HUES6 (cell line): ENCODE results near the gene MDFIC.
A peak's percentile ranks its signal among the peaks of the same experiment; 100 is the strongest.

Source experiments
- H3K27ac ChIP-seq: 2 replicates; pipeline ENCODE4 v1.7.0; 2013; ENCODE audit warnings: low read depth, mild to moderate bottlenecking, low read length, inconsistent platforms
- H3K27me3 ChIP-seq: 2 replicates; pipeline ENCODE4 v1.6.1; 2013; ENCODE audit warnings: low read length; ENCODE audit not compliant: control insufficient read depth, insufficient read depth
- H3K36me3 ChIP-seq: 2 replicates; pipeline ENCODE4 v1.6.1; 2013; ENCODE audit warnings: low read length; ENCODE audit not compliant: control insufficient read depth, insufficient read depth
- H3K4me1 ChIP-seq: 2 replicates; pipeline ENCODE4 v1.6.1; 2013; ENCODE audit warnings: low read length; ENCODE audit not compliant: control insufficient read depth, insufficient read depth
- H3K4me3 ChIP-seq: 2 replicates; pipeline ENCODE4 v1.5.1; 2013; ENCODE audit warnings: low read depth, low read length
- H3K9ac ChIP-seq: one replicate; pipeline ENCODE4 v1.6.1; 2013; ENCODE audit warnings: mild to moderate bottlenecking, low read length
- H3K9me3 ChIP-seq: 2 replicates; pipeline ENCODE4 v1.6.1; 2013; ENCODE audit warnings: low read depth, low read length; ENCODE audit not compliant: control insufficient read depth, insufficient read depth

Gene MDFIC

GRCh38 chr7:114903131-114903530, 18.8 kb upstream of the MDFIC start:
- Histone ChIP-seq H3K27ac (no peak overlapping the region), H3K4me1 (no peaks in the 10 kb centered on the region), H3K9ac (no peak overlapping the region), H3K27me3 (no peaks in the 10 kb centered on the region), H3K36me3 (no peaks in the 10 kb centered on the region), H3K4me3 (no peak overlapping the region), H3K9me3 (peaks cover under 1% of the 10 kb centered on the region; the same call in 1 of the 2 replicates)

GRCh38 chr7:114910787-114911186, 11.1 kb upstream of the MDFIC start:
- no peaks in the 10 kb centered on the region for H3K4me1 ChIP-seq
- peaks cover 4% of the 10 kb centered on the region; the same call in 1 of the 2 replicates for H3K9me3 ChIP-seq
- no peaks in the 10 kb centered on the region for H3K36me3 ChIP-seq
- no peaks in the 10 kb centered on the region for H3K27me3 ChIP-seq
- H3K4me3 ChIP-seq: no peak overlapping the region
- H3K9ac ChIP-seq: no peak overlapping the region
- H3K27ac ChIP-seq: no peak overlapping the region

GRCh38 chr7:114911411-114911810, 10.5 kb upstream of the MDFIC start:
- Histone ChIP-seq H3K9me3 (peaks cover 4% of the 10 kb centered on the region; the same call in 1 of the 2 replicates), H3K4me3 (no peak overlapping the region), H3K27ac (no peak overlapping the region), H3K9ac (no peak overlapping the region), H3K27me3 (no peaks in the 10 kb centered on the region), H3K36me3 (no peaks in the 10 kb centered on the region), H3K4me1 (peaks cover 4% of the 10 kb centered on the region; the same call in 1 of the 2 replicates)

- no peaks in the 10 kb centered on the region for H3K36me3 ChIP-seq
- H3K4me1 ChIP-seq: peaks cover 6% of the 10 kb centered on the region; the same call in 1 of the 2 replicates
- no peaks in the 10 kb centered on the region for H3K9me3 ChIP-seq
- no peak overlapping the region for H3K4me3 ChIP-seq
- no peak overlapping the region for H3K9ac ChIP-seq
- H3K27ac ChIP-seq: no peak overlapping the region
- peaks cover 2% of the 10 kb centered on the region; the same call in 1 of the 2 replicates for H3K27me3 ChIP-seq
Observed at GRCh38 chr7:114916261-114916892, 5.5 kb upstream of the MDFIC start.

- no peak overlapping the region for H3K4me3 ChIP-seq
Observed at GRCh38 chr7:114917211-114917839, 4.6 kb upstream of the MDFIC start.

GRCh38 chr7:114919587-114919986, 2.3 kb upstream of the MDFIC start:
- no peaks in the 10 kb centered on the region for H3K9me3 ChIP-seq

More at GRCh38 chr7:114917211-114917839, 4.6 kb upstream of the MDFIC start:
- Histone ChIP-seq H3K27me3 (peaks cover 4% of the 10 kb centered on the region; the same call in 1 of the 2 replicates), H3K9me3 (no peaks in the 10 kb centered on the region), H3K4me1 (peaks cover 9% of the 10 kb centered on the region), H3K36me3 (no peaks in the 10 kb centered on the region), H3K9ac (no peak overlapping the region), H3K27ac (no peak overlapping the region)

GRCh38 chr7:114921631-114922025, 266 bp upstream of the MDFIC start:
- H3K36me3 ChIP-seq: no peaks in the 10 kb centered on the region
- no peaks in the 10 kb centered on the region for H3K9me3 ChIP-seq
- H3K9ac ChIP-seq: peak overlapping the region; percentile 3
- H3K4me3 ChIP-seq: peak overlapping the region; percentile 68
- H3K4me1 ChIP-seq: peaks cover 14% of the 10 kb centered on the region
- H3K27ac ChIP-seq: no peak overlapping the region; the same call in 1 of the 2 replicates
- peaks cover 4% of the 10 kb centered on the region; the same call in 1 of the 2 replicates for H3K27me3 ChIP-seq

More at GRCh38 chr7:114919587-114919986, 2.3 kb upstream of the MDFIC start:
- H3K27me3 ChIP-seq: peaks cover 4% of the 10 kb centered on the region; the same call in 1 of the 2 replicates
- H3K9ac ChIP-seq: no peak overlapping the region
- no peak overlapping the region for H3K27ac ChIP-seq
- H3K4me1 ChIP-seq: peaks cover 19% of the 10 kb centered on the region
- H3K36me3 ChIP-seq: no peaks in the 10 kb centered on the region
- H3K4me3 ChIP-seq: no peak overlapping the region

- Histone ChIP-seq H3K27me3 (peaks cover 4% of the 10 kb centered on the region; the same call in 1 of the 2 replicates), H3K9me3 (no peaks in the 10 kb centered on the region), H3K9ac (peak overlapping the region; percentile 80), H3K4me3 (peak overlapping the region; percentile 68), H3K27ac (no peak overlapping the region; the same call in 1 of the 2 replicates), H3K36me3 (no peaks in the 10 kb centered on the region), H3K4me1 (peaks cover 14% of the 10 kb centered on the region)
Observed at GRCh38 chr7:114922652-114923402, 933 bp downstream of the MDFIC start.

- Histone ChIP-seq H3K27ac (no peak overlapping the region), H3K4me3 (peak overlapping the region; percentile 68), H3K36me3 (no peaks in the 10 kb centered on the region), H3K4me1 (peaks cover 14% of the 10 kb centered on the region), H3K27me3 (peaks cover 4% of the 10 kb centered on the region; the same call in 1 of the 2 replicates), H3K9ac (peak overlapping the region; percentile 80), H3K9me3 (no peaks in the 10 kb centered on the region)
Observed at GRCh38 chr7:114923403-114923713, 1.5 kb downstream of the MDFIC start.

GRCh38 chr7:114924038-114924712, 2.3 kb downstream of the MDFIC start:
- no peak overlapping the region for H3K27ac ChIP-seq
- H3K9ac ChIP-seq: no peak overlapping the region
- no peaks in the 10 kb centered on the region for H3K36me3 ChIP-seq
- H3K4me1 ChIP-seq: peaks cover 14% of the 10 kb centered on the region
- H3K4me3 ChIP-seq: peak overlapping the region; percentile 68; the same call in 1 of the 2 replicates
- H3K9me3 ChIP-seq: no peaks in the 10 kb centered on the region
- H3K27me3 ChIP-seq: peaks cover 4% of the 10 kb centered on the region; the same call in 1 of the 2 replicates
